Measurements from ENCODE around the gene GAGE2A.
"Not testable (repeated sequence)": the region's sequence is repeated elsewhere in the genome, so short reads cannot be mapped to it uniquely, and the experiment has no call there.

GAGE2A gene

GRCh38 chrX:49589196-49589595 is at the start of gene GAGE2A:
Gene GAGE2A (plus strand): TSS chrX:49589496. CDS start chrX:49590651, 1,155 bp downstream.
- H3K79me2 ChIP-seq (ENCODE audit: insufficient read depth, low read length); H3F3A ChIP-seq (ENCODE audit: low read depth); H3K4me3 ChIP-seq (ENCODE audit: low read length, poor library complexity, severe bottlenecking): not testable (repeated sequence)

GRCh38 chrX:49541433-49541832 is 47.9 kb upstream of the GAGE2A start, which contains the start of gene GAGE12D:
Gene GAGE12D (plus strand): TSS chrX:49541733. CDS start chrX:49542888, 1,155 bp downstream.
- not testable (repeated sequence) for H3K4me3 ChIP-seq (ENCODE audit: low read length, poor library complexity, severe bottlenecking); H3K4me2 ChIP-seq (ENCODE audit: low read depth, low read length, poor library complexity, severe bottlenecking); H3K79me2 ChIP-seq (ENCODE audit: insufficient read depth, low read length); H3K4me1 ChIP-seq (ENCODE audit: insufficient read depth, low read length, poor library complexity, severe bottlenecking); H3K9me2 ChIP-seq (replicated peaks; ENCODE audit: low read depth, low read length); H2AFZ ChIP-seq (ENCODE audit: low read length); H3K27me3 ChIP-seq (ENCODE audit: insufficient read depth, low read length, poor library complexity, severe bottlenecking); H3K9ac ChIP-seq (ENCODE audit: low read depth, low read length, poor library complexity, severe bottlenecking); H3K9me3 ChIP-seq (ENCODE audit: insufficient read depth, low read depth, low read length); H3K36me3 ChIP-seq (ENCODE audit: insufficient read depth, low read length); H4K20me1 ChIP-seq (ENCODE audit: insufficient read depth, low read length, poor library complexity, severe bottlenecking); H3F3A ChIP-seq (ENCODE audit: low read depth)

More at GRCh38 chrX:49589196-49589595, at the start of gene GAGE2A:
- not testable (repeated sequence) for H4K20me1 ChIP-seq (ENCODE audit: insufficient read depth, low read length, poor library complexity, severe bottlenecking); H3K4me2 ChIP-seq (ENCODE audit: low read depth, low read length, poor library complexity, severe bottlenecking); H3K4me1 ChIP-seq (ENCODE audit: insufficient read depth, low read length, poor library complexity, severe bottlenecking); H3K9me2 ChIP-seq (replicated peaks; ENCODE audit: low read depth, low read length); H2AFZ ChIP-seq (ENCODE audit: low read length); H3K9ac ChIP-seq (ENCODE audit: low read depth, low read length, poor library complexity, severe bottlenecking); H3K9me3 ChIP-seq (ENCODE audit: insufficient read depth, low read depth, low read length); H3K27me3 ChIP-seq (ENCODE audit: insufficient read depth, low read length, poor library complexity, severe bottlenecking); H3K36me3 ChIP-seq (ENCODE audit: insufficient read depth, low read length)

- not testable (repeated sequence) for H3K36me3 ChIP-seq (ENCODE audit: insufficient read depth, low read length); H3K9me2 ChIP-seq (replicated peaks; ENCODE audit: low read depth, low read length); H3F3A ChIP-seq (ENCODE audit: low read depth); H3K4me3 ChIP-seq (ENCODE audit: low read length, poor library complexity, severe bottlenecking); H3K9me3 ChIP-seq (ENCODE audit: insufficient read depth, low read depth, low read length); H2AFZ ChIP-seq (ENCODE audit: low read length); H3K27me3 ChIP-seq (ENCODE audit: insufficient read depth, low read length, poor library complexity, severe bottlenecking); H3K4me1 ChIP-seq (ENCODE audit: insufficient read depth, low read length, poor library complexity, severe bottlenecking); H3K79me2 ChIP-seq (ENCODE audit: insufficient read depth, low read length); H3K9ac ChIP-seq (ENCODE audit: low read depth, low read length, poor library complexity, severe bottlenecking); H4K20me1 ChIP-seq (ENCODE audit: insufficient read depth, low read length, poor library complexity, severe bottlenecking); H3K4me2 ChIP-seq (ENCODE audit: low read depth, low read length, poor library complexity, severe bottlenecking)
Observed at GRCh38 chrX:49550989-49551388, 38.3 kb upstream of the GAGE2A start, which contains the start of gene GAGE12E. Gene GAGE12E (plus strand): TSS chrX:49551289. CDS start chrX:49552444, 1,155 bp downstream.

- H3F3A ChIP-seq (ENCODE audit: low read depth); H3K9me3 ChIP-seq (ENCODE audit: insufficient read depth, low read depth, low read length); H2AFZ ChIP-seq (ENCODE audit: low read length); H3K79me2 ChIP-seq (ENCODE audit: insufficient read depth, low read length); H3K4me1 ChIP-seq (ENCODE audit: insufficient read depth, low read length, poor library complexity, severe bottlenecking); H3K9me2 ChIP-seq (replicated peaks; ENCODE audit: low read depth, low read length); H3K9ac ChIP-seq (ENCODE audit: low read depth, low read length, poor library complexity, severe bottlenecking); H3K36me3 ChIP-seq (ENCODE audit: insufficient read depth, low read length); H3K4me2 ChIP-seq (ENCODE audit: low read depth, low read length, poor library complexity, severe bottlenecking); H3K4me3 ChIP-seq (ENCODE audit: low read length, poor library complexity, severe bottlenecking); H4K20me1 ChIP-seq (ENCODE audit: insufficient read depth, low read length, poor library complexity, severe bottlenecking); H3K27me3 ChIP-seq (ENCODE audit: insufficient read depth, low read length, poor library complexity, severe bottlenecking): not testable (repeated sequence)
Observed at GRCh38 chrX:49560542-49560941, 28.8 kb upstream of the GAGE2A start, which contains the start of gene GAGE12F. Gene GAGE12F (plus strand): TSS chrX:49560842. CDS start chrX:49561997, 1,155 bp downstream.

- not testable (repeated sequence) for H3K36me3 ChIP-seq (ENCODE audit: insufficient read depth, low read length); H3K9me2 ChIP-seq (replicated peaks; ENCODE audit: low read depth, low read length); H3K4me2 ChIP-seq (ENCODE audit: low read depth, low read length, poor library complexity, severe bottlenecking); H3F3A ChIP-seq (ENCODE audit: low read depth); H3K9me3 ChIP-seq (ENCODE audit: insufficient read depth, low read depth, low read length); H4K20me1 ChIP-seq (ENCODE audit: insufficient read depth, low read length, poor library complexity, severe bottlenecking); H3K4me1 ChIP-seq (ENCODE audit: insufficient read depth, low read length, poor library complexity, severe bottlenecking); H3K9ac ChIP-seq (ENCODE audit: low read depth, low read length, poor library complexity, severe bottlenecking); H3K27me3 ChIP-seq (ENCODE audit: insufficient read depth, low read length, poor library complexity, severe bottlenecking); H2AFZ ChIP-seq (ENCODE audit: low read length); H3K79me2 ChIP-seq (ENCODE audit: insufficient read depth, low read length); H3K4me3 ChIP-seq (ENCODE audit: low read length, poor library complexity, severe bottlenecking)
Observed at GRCh38 chrX:49568728-49569127, 20.6 kb upstream of the GAGE2A start.

- not testable (repeated sequence) for H4K20me1 ChIP-seq (ENCODE audit: insufficient read depth, low read length, poor library complexity, severe bottlenecking); H3K9me3 ChIP-seq (ENCODE audit: insufficient read depth, low read depth, low read length); H3K79me2 ChIP-seq (ENCODE audit: insufficient read depth, low read length)
Observed at GRCh38 chrX:49569152-49569551, 20.1 kb upstream of the GAGE2A start.

GRCh38 chrX:49570100-49570499 is 19.2 kb upstream of the GAGE2A start, which contains the start of gene GAGE12G:
Gene GAGE12G (plus strand): TSS chrX:49570400. CDS start chrX:49571555, 1,155 bp downstream.
- not testable (repeated sequence) for H4K20me1 ChIP-seq (ENCODE audit: insufficient read depth, low read length, poor library complexity, severe bottlenecking); H3K27me3 ChIP-seq (ENCODE audit: insufficient read depth, low read length, poor library complexity, severe bottlenecking); H3F3A ChIP-seq (ENCODE audit: low read depth); H3K4me1 ChIP-seq (ENCODE audit: insufficient read depth, low read length, poor library complexity, severe bottlenecking); H2AFZ ChIP-seq (ENCODE audit: low read length); H3K79me2 ChIP-seq (ENCODE audit: insufficient read depth, low read length); H3K9ac ChIP-seq (ENCODE audit: low read depth, low read length, poor library complexity, severe bottlenecking); H3K4me2 ChIP-seq (ENCODE audit: low read depth, low read length, poor library complexity, severe bottlenecking); H3K36me3 ChIP-seq (ENCODE audit: insufficient read depth, low read length); H3K9me2 ChIP-seq (replicated peaks; ENCODE audit: low read depth, low read length); H3K9me3 ChIP-seq (ENCODE audit: insufficient read depth, low read depth, low read length); H3K4me3 ChIP-seq (ENCODE audit: low read length, poor library complexity, severe bottlenecking)

More at GRCh38 chrX:49569152-49569551, 20.1 kb upstream of the GAGE2A start:
- H3K9me2 ChIP-seq (replicated peaks; ENCODE audit: low read depth, low read length); H3K27me3 ChIP-seq (ENCODE audit: insufficient read depth, low read length, poor library complexity, severe bottlenecking); H3K4me2 ChIP-seq (ENCODE audit: low read depth, low read length, poor library complexity, severe bottlenecking); H3K36me3 ChIP-seq (ENCODE audit: insufficient read depth, low read length); H2AFZ ChIP-seq (ENCODE audit: low read length); H3K9ac ChIP-seq (ENCODE audit: low read depth, low read length, poor library complexity, severe bottlenecking); H3F3A ChIP-seq (ENCODE audit: low read depth); H3K4me1 ChIP-seq (ENCODE audit: insufficient read depth, low read length, poor library complexity, severe bottlenecking); H3K4me3 ChIP-seq (ENCODE audit: low read length, poor library complexity, severe bottlenecking): not testable (repeated sequence)

All from Loucy (cell line).